HG03558 (cell line): ENCODE data around the gene PDLIM3.
"Not testable (repeated sequence)": the region's sequence is repeated elsewhere in the genome, so short reads cannot be mapped to it uniquely, and the experiment has no call there.

ENCODE experiments used
- ATAC-seq: cut with Tn5 transposase; IDR thresholded peaks from one replicate; pipeline ENCODE4 v1.9.1; 2021; ENCODE audit warnings: moderate number of reproducible peaks; ENCODE audit not compliant: unreplicated experiment; ENCODE audit errors: extremely low read depth

PDLIM3 gene

DNA sequence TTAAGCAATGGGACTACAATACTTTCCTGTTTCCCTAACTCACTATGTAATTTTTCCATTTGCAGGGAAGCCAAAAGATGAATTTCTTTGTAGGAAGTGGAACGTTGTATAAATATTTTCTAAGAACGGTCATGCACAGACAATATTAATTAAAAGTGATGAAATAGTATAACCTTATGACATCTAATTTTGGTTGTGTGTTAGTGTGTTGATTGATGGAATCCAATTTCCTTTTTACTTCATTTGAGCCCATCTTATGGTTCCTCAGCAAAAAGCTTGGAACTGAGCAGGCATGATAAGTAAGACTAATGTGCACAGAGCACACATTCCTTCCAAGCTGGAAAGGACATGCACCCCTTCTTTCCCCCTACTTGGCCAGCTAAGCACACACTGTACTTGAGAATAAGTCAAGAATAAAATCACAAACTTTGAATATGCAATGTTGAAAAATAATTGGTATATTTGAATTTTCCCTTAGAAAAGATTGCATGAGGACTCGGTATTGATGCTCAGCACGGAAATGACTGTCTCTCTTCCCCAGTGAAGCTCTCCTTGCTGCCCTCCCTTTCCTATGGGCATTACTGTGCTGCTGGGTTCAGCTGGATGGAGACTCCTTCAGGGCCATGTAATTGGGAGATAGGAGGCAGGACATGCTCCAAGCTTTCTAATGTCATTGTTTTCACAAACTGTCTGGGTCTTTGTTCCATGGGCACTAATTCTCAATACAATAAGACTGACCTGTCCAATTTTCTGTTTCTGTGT lies 19.2 kb upstream of the PDLIM3 start:
- no peak for ATAC-seq

DNA sequence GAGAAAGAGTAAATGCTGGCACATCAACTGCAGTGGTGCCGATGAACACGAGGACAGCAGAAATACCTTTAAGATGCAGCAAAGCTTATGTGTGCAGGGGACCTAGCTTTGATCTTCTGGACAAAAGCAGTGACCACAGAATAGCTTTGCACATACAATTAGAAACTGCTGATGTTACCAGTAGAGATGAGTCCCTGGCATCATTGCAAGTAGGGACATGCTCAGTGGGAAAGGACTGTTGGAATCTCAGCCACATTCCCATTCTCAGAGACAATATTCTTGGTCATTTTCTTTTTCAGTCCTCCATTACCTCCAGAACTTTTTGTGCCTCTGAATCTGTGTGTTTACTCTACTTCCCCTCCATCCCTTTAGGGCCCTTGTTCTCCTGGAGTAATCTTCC lies 16.9 kb upstream of the PDLIM3 start:
- no peak for ATAC-seq

DNA sequence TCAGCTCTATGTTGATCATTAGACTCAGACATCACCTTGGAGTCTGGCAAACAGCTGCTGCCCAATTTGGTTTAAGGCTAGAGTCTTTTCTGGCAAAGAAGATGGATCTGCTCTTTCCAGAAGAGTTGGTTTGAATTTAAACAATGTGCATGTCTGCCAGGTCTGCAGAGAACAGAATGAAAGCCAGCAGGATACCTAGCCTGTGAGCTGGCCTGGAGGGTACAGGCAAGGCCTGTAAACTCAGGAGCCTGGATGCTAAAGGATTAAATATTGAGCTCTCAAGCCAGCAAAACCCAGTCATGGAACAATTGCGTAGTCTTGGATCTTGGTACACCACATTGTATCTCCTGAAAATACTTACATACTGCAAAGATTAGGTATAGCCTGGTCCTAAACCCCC lies 15.6 kb upstream of the PDLIM3 start:
- ATAC-seq, result no peak

DNA sequence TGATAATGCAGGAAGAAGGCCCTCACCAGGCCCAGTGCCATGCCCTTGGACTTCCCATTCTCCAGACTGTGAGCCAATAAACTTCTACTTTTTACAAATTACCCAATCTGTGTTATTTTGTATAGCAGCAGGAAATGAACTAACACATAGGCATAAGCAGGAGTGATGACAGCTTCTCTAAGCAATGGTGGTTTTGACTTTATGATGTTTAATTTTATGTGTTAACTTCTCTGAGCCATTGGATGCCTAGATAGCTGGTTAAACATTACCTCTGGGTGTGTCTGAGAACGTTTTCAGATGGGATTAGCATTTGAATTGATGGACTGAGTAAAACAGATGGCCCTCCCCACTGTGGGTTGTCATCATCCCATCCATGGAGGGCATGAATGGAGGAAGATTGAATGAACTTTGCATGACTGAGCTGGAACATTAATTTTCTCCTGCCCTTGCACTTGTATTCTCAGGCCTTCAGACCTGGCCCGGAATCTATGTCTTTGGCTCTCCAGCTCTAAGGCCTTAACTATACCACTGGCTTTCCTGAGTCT lies 13.9 kb upstream of the PDLIM3 start:
- no peak for ATAC-seq

DNA sequence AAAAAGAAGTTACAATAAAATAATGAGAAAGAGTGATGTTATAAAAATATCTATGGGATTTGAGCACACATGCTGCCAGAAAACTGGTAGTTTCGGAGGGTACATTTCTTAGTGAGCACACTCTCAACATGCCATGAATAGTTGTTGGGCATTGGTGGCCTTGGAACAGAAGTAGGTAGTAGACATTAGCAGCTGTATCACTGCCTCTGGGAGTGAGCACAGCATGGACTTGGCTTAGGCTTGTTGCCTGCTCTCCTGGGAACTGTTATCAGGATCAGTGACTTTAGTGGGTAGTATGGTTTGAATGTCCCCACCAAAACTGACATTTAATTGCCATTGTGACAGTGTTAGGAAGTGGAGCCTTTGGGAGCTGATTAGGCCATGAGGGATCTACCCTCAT lies 13.3 kb upstream of the PDLIM3 start:
- no peak for ATAC-seq

DNA sequence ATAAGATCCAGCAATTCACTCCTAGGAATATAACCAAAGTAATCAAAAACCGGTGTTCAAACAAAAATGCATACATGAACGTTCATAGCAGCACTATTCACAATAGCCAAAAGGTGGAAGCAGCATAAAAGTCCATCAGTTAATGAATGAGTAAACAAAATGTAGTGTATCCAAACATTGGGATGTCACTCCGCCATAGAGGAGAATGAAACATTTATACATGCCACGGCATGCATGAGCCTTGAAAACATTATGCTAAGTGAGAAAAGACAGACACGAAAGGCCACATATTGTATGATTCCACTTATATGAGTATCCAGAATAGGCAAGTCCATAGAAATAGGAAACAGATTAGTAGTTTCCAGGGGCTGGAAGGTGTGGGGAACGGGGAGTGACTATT lies 11.0 kb upstream of the PDLIM3 start:
- no peak for ATAC-seq

DNA sequence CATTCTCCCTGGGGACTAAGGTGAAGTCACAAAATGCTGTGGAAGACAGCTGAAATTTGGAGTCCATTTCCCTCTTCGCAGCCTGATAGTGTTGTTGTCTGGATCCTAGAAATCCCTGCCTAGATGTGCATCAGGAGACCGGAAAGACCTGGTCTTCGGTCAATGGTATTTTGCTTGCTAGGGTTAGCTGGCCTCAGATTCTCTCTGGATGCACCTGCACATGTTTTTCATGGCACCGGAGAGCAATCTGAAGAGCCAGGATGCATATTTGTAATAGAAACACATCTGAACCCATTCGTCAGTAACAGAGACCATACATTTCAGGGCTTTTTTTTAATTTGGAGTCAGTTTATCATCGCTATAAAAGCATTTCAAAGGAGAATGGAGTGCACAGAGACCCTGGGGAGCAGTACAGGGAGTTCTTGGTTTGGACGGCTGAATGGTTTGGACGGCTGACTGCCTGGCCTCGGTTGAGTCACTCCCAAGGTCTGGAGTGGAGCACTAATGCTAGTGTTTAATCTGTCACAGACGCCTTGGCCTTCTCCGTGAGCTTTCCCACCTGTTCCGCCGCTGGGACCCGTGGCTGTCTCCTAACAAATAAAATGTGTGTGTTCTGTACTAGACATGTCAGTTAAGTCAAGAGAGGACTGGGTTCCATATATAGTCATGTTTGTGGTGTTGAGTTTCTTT lies 7.5 kb upstream of the PDLIM3 start:
- ATAC-seq, result no peak

DNA sequence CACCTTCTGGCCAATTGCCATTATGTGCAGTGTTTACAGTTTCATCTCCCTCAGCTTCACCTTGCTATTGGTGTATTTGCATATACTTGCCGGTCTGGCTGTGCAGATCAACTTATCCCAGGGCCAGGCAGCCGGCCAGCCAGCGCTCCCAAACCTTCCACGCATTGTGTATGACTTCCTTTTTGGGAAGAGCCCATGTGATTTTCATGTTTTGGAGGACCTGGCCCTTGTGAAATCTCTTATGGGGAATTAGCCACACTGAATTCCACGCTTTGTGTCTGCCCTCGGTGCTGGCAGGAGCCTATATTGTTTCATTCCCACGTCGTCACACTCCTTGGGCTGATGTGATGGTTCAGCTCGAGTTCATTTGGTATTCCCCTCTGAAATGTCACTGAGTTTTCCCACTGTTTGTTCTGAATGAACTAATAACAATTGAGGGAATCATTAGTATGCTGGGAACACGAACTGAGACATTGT lies 6.0 kb upstream of the PDLIM3 start:
- ATAC-seq, result no peak

DNA sequence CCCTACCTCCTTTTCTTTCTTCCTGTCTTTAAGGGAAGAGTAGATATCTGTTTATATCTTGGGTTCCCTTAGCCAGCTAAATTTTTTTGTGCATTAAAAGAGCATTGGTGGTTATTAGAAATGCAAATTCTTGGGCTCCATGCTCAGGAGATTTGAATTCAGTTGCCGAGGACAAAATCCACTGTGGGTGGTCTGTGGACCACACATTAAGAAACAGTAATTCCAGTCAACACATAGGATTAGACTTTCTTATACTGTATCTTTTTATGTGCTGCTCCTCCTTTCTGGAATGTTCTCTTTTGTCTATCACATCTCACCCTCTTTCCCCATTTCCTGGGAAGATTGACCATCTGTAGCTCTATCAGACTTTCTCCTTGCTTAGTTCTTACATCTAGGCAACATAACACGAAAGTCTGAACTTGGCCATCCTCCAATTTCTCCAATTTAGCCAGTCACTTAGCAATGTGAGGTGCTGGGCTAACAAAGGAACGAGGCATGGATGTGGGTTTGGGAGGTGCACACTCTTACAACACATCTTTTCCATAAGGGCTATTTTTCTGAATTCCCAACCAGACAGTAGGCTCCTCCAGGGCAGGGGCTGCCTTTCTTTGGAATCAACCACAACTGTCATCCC lies 5.3 kb upstream of the PDLIM3 start:
- no peak for ATAC-seq

DNA sequence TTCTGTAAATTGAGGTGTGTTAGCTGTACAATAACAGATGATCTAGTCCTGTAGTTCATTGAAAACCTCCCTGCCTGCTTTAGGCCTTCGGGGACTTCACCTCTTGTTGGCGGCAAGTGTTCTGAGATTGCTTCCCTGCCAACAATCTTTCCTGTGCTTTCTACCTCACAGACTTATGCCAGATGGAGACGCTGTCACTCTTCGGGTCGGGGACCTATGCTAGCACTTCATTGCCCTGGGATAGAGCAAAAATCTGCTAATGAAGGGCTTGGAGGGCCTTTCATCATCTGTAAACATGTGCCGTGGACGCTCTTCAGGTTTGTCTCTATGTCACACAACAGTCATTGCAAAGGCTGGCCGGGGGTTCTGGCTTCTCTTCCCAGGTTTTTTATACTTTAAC lies 4.7 kb upstream of the PDLIM3 start:
- no peak for ATAC-seq

DNA sequence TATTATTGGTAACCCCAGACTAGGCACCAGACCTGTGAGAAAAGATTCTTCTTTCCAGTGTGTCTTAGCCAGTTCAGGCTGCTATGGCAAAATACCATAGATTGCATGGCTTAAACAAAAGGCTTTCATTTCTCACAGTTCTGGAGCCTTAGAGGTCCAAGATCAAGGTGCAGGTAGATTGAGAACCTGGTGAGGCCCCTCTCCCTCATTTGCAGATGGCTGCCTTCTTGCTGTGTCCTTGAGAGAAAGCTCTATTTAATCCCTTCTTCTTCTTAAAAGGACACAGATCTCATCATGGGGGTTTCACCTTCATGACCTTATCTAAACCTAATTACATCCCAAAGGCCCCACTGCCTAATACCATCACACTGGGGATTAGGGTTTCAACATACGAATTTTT lies 3.5 kb upstream of the PDLIM3 start:
- ATAC-seq, result no peak

DNA sequence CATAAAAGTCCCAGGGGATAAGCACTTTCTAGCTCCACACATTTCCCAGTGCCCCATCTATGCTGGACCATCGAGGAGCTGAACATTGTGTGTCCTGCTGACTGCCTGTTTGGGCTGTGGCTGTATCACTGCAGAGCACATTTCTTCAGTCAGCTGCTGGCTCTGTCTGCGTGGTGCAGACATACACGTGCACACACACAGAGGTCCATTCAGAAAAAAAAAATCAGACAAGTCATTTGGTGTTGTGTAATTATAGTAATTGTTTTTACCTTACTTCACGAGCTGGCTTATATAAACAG lies 1.1 kb upstream of the PDLIM3 start:
- no peak for ATAC-seq

DNA sequence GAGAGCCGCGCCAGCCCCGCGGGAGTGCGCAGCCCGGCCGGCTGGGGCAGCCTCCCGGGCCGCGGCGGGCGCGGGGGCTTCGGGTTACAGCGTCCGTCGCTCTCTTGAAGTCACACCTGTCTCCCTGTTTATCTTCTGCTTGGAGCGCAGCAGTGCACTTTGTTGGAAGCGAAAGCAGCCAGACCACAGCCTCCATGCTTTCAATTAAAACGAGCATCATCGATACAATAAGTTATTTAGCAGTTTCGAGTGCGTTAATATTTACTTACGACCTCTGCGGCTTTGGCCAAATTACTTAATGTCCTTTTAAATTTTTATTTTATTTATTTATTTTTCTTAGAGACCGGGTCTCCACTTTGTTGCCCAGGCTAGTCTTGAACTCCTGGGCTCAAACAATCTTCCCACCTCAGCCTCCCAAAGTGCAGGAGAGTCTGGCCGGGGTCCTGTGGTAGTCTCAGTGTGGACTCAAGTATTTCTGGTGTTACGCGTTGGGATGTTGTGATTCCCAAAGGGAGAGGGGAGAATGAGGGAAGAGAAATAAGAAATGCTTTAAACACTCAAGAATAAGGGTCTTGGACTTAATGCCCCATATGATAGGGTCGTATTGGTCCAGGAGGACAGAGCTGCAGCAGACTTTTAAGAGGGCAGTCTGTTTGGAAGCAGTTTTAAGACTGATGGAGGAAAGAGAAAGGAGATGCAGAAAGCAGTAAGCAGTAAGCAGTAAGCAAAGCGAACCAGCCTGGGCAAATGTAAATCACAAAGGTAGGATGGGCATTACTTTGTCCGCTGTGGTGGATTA lies 504 bp upstream of the PDLIM3 start:
- ATAC-seq, result no peak

DNA sequence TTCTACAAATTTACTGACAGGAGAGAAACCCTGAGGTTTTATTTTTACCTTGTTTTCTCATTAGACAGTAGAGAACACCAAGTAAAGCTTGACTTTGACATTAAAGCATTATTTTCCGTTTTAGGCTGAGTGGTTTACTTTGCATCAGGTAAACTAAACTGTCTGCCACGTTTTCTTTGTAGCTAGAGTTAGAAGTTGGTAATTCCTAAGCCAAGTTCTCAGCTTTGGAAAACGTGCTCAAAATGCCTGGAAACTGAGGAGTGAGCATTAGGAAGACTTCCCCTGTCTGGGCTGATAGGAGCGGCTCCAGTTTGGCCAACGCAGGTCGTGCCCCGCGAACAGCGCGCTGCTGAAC lies 819 bp downstream of the PDLIM3 start:
- ATAC-seq, result no peak

DNA sequence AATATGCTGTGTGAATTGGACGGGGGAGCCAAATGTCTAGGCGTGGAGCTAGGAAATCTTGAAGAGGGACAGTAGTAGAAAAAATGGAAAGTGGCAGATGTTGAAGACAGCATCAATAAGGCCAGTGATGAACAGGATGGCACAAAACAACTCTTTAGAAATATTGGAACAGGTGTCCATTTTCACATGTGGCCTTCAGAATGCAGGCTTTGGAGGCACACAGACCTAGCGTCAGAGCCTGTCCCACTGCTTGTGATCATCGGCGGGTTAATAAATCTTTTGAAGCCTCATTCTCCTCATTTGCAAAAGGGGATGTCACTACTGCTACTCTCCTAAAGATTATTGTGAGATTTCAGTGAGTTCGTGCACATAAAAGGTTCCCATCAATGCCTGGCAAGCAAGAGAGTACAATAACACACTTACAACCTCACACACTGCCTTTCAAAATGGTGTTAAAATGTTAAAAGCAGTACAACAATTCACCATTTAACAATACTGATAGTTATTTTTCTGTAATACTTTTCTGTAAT lies 2.4 kb downstream of the PDLIM3 start:
- ATAC-seq, result no peak

DNA sequence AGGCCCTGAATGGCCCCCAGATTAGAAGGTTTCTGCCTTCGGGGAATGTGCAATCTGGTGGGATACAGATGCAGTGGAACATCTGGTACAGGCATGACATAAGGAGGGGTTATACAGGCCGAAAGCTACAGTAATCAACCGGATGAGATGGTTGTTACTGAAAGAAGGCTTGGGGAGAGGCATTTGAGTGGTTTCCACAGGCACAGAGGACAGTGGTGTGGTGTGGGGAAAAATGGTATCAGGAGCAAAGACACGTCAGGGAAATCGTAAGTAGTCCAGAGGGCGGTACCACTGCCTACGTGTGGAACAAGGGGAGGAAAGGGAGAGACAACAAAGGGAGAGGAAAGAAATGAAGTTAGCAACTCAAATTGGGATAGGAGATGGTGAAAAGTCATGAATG lies 3.0 kb downstream of the PDLIM3 start:
- ATAC-seq, result no peak

DNA sequence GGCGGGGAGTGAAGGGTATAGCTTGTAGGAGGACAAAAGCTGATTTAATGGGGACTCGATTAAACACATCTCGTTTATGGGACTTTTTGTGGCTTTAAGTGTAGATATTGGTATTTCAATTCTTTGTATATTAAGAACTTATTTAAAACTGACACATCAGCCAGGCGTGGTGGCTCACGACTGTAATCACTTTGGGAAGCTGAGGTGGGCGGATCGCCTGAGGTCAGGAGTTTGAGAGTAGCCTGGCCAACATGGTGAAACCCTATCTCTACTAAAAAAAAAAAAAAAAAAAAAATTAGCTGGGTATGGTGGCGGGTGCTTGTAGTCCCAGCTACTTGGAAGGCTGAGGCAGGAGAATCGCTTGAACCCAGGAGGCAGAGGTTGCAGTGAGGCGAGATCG lies 3.7 kb downstream of the PDLIM3 start:
- not testable (repeated sequence) for ATAC-seq

DNA sequence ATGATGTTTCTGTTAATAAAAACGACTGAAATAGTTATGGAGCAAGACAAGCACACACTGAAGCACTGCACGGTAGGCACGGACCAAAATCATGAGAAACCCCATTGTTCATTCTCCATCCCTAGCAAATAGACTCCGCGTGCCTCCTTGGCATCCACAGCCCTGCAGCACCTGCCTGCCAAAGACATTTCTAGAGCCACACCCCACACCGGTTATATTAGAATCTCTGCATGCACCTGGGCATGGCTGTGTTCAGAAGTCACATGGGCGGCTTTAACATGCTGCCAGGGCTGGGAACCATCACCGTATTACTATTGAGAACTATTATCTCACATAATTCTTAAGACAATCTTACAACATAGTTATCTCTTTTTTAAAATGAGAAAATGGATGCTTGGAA lies 5.9 kb downstream of the PDLIM3 start:
- no peak for ATAC-seq

DNA sequence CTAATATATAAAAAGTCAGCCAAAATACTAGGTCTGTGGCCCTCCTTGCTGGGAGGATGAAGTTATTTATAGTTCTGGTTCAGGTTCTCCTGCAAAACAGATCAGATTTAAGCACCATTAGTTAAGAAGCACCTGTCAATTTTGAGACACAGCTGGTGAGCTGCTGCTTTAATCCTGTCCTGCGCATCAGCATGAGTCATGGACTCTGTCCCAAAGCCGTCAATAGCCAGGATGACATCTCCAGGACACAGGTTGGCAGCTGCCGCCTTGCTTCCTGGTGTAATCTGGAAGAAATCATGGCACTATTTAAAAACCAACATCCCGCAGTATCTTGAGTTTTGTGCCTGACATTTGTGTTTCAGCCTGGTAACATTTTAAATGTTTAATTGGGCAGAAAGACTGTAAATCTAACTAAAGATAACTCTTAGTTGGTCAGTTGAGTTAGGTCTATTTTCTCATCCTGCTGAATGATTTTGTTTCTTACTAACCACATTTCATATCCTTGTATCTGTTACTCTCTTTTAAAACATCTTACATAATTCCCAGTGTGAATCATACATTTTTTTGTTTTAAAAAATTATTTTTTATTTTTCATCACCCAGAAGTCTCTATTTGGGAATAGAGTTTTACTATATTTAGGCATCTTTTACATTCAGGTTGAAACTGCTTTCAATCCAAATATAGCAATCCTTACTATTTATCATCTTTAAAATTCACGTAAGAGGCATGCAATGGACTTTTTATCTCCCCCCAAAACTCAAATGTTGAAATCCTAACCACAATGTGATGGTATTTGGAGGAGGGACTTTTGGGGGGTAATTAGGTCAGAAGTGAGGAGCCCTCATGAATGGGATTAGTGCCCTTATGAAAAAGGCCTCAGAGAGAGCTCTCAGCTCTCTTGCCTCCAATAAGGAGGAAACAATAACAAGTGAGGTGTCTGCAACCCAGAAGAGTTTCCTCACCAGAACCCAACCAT lies 10.1 kb downstream of the PDLIM3 start:
- no peak for ATAC-seq
